HG02642 (cell line): ENCODE data around the gene PTPRM.

Experiments used
- ATAC-seq: cut with Tn5 transposase; IDR thresholded peaks from one replicate; pipeline ENCODE4 v1.9.1; 2021; ENCODE audit warnings: mild to moderate bottlenecking; ENCODE audit not compliant: unreplicated experiment, poor library complexity

PTPRM gene

GRCh38 chr18:8241731-8242130 is 674.6 kb downstream of the PTPRM start:
- no peak for ATAC-seq

DNA sequence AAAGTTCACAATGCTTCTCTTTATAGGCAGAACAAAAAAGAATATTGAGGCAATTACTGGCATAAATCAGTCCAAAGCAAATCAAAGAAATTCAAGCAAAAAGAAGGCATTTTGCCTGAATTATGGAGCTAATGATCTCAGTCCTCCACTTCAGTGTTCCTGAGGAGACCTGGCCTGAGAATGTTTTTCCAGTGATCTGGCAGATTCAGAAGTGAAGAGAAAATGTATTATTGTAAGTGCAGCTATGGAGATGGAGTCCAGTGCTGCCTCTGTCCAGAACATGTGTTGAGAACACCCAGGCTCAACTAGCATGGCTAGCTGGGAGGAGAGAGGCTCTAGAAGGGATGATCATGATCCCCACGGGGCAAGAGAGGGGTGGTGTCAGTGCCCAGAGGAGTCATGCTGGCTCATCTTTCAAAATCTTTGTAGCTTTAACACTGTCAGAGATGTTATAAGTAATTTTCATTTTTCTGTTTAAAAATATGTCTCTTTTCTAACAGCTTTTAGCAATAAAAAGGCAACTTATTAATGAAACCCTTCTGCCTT is 675.1 kb downstream of the PTPRM start:
- no peak for ATAC-seq

GRCh38 chr18:8247700-8248099 is 680.6 kb downstream of the PTPRM start:
- ATAC-seq = no peak

DNA sequence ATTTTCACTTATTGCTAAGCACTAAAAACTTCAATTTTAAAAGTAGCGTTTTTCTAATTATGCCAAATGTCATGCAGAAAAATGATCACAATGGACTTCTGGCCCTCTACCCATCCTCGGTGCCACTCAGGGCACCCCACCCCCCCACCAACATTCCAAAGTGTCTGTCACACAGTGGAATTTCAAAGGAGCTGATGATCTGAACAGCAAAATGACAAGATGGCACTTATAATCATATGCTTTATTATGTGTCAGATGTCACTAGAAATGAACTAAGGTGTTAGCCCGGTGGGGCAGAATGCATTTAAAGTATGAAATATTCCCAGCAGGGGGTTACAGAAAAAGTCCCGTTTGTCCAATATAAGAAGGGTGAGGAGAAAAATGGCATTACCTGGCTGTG is 681.5 kb downstream of the PTPRM start:
- no peak for ATAC-seq

GRCh38 chr18:8249811-8250210 is 682.7 kb downstream of the PTPRM start:
- ATAC-seq = no peak

DNA sequence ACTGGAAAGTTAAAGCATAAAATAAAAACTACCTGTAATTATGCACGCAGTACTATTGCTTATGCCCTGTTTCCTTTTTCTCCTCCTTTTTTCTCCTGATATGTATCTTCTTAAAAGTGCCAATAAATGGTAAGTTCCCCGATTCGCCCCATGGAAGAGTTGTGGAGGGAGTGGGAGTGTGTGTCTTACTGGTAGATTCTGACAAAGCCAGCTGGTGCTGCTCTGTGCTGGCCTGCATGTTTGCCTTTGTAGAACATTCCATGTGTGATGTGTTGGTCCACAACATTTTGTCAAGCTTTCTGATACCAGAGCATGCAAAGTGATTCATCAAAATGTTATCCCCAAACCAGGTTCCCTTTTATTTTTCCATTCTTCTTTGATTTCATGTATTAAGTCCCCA is 685.3 kb downstream of the PTPRM start:
- ATAC-seq = no peak

GRCh38 chr18:8253944-8254343 is 686.8 kb downstream of the PTPRM start:
- no peak for ATAC-seq

DNA sequence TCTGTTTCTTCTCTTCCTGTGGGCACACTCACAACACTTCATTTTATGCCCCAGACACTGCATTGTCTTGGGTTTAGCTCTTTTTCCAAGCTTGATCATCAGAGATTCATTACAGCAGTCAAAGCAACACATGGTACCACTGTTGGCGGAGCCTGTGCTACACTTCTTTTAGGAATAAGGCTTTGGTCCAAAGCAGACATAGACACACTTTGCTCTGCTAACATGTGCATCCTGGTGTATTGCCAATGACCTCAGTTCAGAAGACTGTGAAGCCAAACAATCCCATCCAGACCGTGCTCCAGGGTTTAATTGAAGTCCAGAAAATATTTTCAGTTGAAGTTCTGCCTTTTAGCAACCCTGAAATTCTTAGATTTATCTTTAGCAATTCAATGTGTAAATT is 687.5 kb downstream of the PTPRM start:
- no peak for ATAC-seq

GRCh38 chr18:8257851-8258434 is 690.8 kb downstream of the PTPRM start:
- ATAC-seq = no peak

- ATAC-seq = no peak
Observed at GRCh38 chr18:8260319-8260718, 693.2 kb downstream of the PTPRM start.

- ATAC-seq = peak; percentile 65
Observed at GRCh38 chr18:8260827-8261226, 693.7 kb downstream of the PTPRM start.

- no peak for ATAC-seq
Observed at GRCh38 chr18:8261651-8262091, 694.6 kb downstream of the PTPRM start.

GRCh38 chr18:8262221-8262620 is 695.1 kb downstream of the PTPRM start:
- ATAC-seq = no peak

DNA sequence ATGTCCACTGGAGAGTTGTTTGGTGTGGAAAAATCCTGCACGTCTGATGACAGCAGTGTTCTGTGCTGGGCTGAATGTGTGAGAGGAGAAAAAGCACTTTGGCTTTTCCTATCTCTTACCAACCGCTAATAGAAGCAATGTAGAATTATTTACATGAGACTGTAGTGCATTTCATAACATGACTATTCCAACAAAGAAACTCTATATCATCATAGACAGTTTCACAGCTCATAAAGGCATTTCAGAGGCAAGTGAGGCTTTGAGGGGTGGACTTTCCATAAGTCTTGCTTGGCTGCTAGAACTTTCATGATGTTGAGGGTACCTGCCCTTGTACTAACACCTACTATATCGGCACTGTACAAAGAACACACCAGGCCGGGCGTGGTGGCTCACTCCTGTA is 697.0 kb downstream of the PTPRM start:
- no peak for ATAC-seq

DNA sequence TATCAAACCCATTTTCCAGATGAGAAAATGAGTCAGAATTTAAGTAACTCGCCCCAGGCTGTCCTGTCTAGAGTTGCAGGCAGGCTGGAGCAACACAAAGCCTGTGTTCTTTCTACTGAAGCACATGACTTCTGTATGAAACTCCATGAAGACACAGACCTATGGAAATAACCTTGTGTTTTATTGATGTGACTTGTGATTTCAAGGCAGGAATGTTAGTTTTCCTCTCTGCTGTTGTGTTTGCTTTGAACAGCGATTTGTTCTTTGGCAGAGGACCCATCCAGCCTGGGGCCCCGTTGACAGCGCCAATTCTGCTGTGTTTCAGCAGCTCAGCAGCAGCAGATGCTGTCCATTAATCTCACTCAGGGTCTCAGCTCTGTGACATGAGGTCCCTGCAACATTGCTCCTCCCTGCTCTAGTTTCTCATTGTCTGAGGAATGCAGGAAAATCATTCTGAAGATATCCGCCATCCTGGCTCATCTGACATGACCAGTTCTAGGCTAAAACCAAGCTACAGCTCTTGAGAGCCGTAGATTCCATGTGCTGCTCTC is 697.8 kb downstream of the PTPRM start:
- no peak for ATAC-seq

DNA sequence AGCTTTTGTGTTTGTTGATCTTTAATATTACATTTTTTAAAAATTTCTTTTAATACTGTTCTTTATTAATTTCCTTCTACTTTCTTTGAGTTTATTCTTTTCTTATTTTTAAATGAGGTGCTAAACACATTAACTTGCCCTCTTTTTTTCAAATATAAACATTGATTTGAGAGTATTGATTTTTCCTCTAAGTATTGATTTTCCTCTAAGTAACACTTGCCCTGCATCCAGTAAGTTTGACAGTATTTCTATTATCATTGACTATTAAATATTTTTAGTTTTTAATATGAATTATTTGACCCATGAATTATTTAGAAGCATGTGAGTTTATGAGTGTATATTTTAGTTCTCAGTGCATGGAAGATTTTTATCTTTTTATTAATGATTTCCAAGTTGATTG is 705.1 kb downstream of the PTPRM start:
- ATAC-seq = no peak

DNA sequence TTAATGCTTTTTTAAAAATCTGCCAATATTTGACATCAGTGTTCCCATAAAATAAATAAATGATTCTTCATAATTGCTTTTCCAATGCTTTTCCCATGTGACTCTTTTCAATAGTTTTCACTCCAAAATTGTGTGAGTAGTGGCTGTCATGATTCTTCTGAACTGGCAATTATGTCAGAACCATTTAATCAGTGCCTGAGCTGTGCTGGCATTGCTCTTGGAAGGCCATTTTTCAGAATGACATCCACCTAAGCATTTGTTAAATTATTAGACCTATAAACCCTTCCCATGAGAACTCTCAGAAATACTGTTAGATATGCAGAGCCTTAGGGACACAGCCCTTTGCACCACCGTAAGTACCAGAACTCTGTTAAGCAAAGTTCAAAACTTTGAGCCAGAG is 707.3 kb downstream of the PTPRM start:
- no peak for ATAC-seq

- no peak for ATAC-seq
Observed at GRCh38 chr18:8276406-8276805, 709.3 kb downstream of the PTPRM start.

GRCh38 chr18:8277270-8277669 is 710.2 kb downstream of the PTPRM start:
- ATAC-seq = no peak

DNA sequence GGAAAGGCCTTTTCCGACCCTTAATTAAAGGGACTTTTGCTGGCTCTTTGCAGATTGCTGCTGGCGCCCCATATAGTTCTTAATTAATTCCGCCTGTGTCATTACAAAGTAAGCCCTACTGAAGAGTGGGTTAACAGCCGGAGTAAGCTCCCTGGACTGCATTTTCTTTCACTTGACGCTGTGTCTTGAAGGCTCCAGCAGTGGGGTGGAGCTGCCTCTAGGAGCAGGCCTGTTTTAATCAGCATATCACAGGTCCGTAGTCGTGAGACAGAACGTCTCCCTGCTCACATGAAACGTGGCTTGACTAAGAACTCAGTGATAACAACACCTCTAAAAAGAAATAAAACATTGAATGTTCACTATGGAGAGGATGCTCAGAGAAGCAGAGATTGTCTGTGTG is 712.2 kb downstream of the PTPRM start:
- no peak for ATAC-seq

GRCh38 chr18:8279781-8280330 is 712.7 kb downstream of the PTPRM start:
- no peak for ATAC-seq
